ENCODE measurements around the gene CYSLTR2.
"Not testable (repeated sequence)": the region's sequence is repeated elsewhere in the genome, so short reads cannot be mapped to it uniquely, and the experiment has no call there.

The CYSLTR2 gene

DNA sequence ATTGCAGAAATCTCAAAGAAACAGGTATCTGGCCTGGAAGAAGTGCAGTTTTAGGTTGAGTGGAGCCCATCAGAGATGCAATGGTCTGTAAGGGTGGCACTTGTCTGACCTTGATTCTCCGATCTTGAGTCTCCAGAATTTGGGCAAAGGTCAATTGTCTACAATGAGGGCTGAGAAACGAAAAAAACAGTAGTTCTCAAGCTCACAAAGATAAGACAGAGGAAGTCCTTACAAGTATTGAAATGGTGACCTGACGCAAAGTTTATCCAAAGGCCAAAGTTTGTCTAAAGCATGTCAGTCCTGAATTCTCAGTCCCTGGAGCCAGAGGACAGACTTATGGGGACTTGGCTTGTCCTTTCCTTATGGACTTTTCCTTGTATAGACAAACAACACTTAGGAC lies 40.3 kb downstream of the CYSLTR2 start:
- no peak for DNase-seq

GRCh38 chr13:48695776-48696175 lies 42.0 kb downstream of the CYSLTR2 start:
- no peak for DNase-seq

GRCh38 chr13:48696676-48697075 lies 42.9 kb downstream of the CYSLTR2 start:
- not testable (repeated sequence) for DNase-seq

DNA sequence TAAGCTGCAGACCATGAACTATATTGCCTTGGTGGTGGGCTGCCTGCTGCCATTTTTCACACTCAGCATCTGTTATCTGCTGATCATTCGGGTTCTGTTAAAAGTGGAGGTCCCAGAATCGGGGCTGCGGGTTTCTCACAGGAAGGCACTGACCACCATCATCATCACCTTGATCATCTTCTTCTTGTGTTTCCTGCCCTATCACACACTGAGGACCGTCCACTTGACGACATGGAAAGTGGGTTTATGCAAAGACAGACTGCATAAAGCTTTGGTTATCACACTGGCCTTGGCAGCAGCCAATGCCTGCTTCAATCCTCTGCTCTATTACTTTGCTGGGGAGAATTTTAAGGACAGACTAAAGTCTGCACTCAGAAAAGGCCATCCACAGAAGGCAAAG lies 53.7 kb downstream of the CYSLTR2 start:
- DNase-seq = no peak

DNA sequence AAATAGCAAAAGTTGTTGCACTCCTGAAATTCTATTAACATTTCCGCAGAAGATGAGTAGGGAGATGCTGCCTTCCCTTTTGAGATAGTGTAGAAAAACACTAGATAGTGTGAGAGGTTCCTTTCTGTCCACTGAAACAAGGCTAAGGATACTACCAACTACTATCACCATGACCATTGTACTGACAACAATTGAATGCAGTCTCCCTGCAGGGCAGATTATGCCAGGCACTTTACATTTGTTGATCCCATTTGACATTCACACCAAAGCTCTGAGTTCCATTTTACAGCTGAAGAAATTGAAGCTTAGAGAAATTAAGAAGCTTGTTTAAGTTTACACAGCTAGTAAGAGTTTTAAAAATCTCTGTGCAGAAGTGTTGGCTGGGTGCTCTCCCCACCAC lies 55.0 kb downstream of the CYSLTR2 start:
- no peak for DNase-seq

DNA sequence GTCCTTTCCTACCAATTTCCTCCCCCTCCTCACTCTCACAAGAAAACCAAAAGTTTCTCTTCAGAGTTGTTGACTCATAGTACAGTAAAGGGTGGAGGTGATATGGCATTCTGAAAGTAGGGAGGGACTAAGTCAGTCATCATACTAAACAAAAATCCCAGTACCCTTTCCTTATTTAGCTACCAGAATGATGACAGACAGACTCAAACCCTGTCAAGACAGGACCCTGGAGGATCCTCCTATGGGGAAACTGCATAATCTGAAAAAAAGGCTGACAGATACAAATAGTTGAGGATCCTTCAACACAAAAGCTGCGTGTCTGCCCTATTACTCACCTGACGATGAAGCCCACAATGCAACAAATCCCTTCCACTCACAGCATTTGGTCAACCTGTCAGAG lies 55.5 kb downstream of the CYSLTR2 start:
- DNase-seq = no peak

GRCh38 chr13:48710160-48710559 lies 56.4 kb downstream of the CYSLTR2 start:
- no peak for DNase-seq

- DNase-seq = no peak
Measured at GRCh38 chr13:48712141-48712540, 58.4 kb downstream of the CYSLTR2 start.

DNA sequence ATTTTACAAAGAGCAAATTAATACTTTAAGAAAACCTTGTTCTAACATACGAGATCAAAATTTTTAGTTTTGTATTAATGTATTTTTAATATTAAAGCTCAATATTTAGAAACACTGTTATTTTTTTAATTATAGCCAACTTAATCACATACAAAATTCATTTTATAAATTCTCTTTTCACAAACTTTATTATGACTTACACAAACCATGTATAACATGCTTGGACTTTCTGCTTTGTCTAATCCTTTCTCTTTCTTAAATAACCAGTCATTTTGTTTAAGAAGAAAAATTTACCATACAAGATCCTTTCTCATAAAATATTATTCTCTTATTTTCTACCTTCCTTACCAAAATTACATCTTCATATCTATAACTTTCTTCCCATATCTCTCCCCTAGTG lies 62.2 kb downstream of the CYSLTR2 start:
- DNase-seq = no peak

- DNase-seq = no peak
Measured at GRCh38 chr13:48720621-48721020, 66.9 kb downstream of the CYSLTR2 start.

- DNase-seq = no peak
Measured at GRCh38 chr13:48723168-48723567, 69.4 kb downstream of the CYSLTR2 start.

GRCh38 chr13:48725271-48725670 lies 71.5 kb downstream of the CYSLTR2 start:
- DNase-seq = no peak

DNA sequence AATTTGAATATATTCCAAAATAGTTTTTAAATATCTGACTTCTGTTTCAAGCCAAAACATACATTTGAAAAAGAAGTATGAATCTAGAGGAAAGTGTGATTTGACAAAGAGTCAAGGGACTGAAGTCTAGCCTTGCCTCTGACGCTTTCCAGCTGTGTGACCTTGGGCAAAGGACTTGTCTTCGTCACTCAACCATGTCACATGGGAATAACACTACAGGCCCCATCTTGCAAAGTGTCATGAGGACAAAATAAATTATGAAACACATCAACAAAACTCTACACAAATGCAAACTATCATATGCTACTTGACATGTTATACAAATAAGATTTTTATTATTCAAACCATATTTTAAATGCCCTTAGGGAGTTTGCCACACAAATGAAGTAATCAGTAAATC lies 73.0 kb downstream of the CYSLTR2 start:
- no peak for DNase-seq

DNA sequence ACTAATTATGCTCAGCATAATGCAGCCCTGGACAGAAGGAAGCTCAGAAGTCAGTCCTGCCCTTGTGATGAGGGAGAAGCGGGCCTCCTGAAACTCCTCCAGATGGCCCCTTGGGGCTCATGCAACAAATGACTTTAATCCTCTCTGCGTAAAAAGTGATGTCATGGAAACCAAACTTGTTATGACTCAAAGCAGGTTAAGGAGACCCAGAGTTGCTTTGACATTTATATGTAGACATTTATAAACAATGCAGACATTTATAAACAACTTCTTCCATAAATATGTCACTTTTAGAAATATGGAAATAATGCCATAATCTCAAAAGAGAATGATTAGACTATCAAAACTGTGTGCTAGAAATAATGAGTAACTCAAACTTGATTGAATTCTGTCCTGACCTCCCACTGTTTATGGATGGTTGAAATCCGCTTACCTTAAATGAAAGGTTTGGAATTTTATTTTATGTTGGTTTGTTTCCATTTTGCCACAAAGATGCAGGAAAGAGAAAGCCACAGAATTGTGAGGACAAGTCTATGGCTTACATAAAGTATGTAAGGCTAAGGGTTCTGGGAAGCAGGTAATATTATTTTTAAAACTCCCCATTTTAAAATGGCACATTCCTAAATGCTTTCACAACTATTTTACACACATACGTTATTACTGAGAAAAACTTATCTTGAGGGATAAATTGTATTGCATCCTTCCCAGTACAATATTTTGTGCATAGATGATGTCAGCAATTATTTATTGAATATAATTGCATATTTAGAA lies 73.7 kb downstream of the CYSLTR2 start:
- no peak for DNase-seq

- no peak for DNase-seq
Measured at GRCh38 chr13:48728226-48728625, 74.5 kb downstream of the CYSLTR2 start.

- DNase-seq = no peak
Measured at GRCh38 chr13:48728876-48729275, 75.1 kb downstream of the CYSLTR2 start.

- no peak for DNase-seq
Measured at GRCh38 chr13:48729856-48730255, 76.1 kb downstream of the CYSLTR2 start.

- DNase-seq = no peak
Measured at GRCh38 chr13:48731001-48731658, 77.4 kb downstream of the CYSLTR2 start.

GRCh38 chr13:48731957-48732569 lies 78.3 kb downstream of the CYSLTR2 start:
- DNase-seq = peak in 7 of 56 donors; percentile 3 to 41 (median 5)

- DNase-seq = no peak
Measured at GRCh38 chr13:48733739-48734335, 80.1 kb downstream of the CYSLTR2 start.

- DNase-seq = no peak
Measured at GRCh38 chr13:48735571-48735970, 81.8 kb downstream of the CYSLTR2 start.

DNA sequence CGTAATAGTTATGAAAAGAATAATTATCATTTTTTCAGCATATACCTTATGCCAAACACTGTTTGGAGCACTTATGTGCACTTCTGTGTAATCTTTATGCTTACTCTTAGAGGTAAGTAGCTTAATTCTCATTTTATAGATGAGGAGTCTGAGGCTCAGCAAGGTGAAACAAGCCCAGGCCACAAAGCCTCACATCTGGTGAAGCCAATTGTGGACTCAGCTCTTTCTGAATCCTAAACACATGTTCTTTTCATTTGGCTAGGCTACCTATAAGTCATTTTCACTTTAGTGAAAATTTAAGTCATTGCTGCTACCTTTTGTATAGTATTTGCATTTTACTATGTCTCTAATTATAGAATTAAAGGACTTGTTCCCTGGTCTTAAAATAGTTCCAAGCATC lies 84.0 kb downstream of the CYSLTR2 start:
- no peak for DNase-seq
